ENCODE data around the gene ITK. TPM values are rescaled to one million over a fixed set of nuclear protein-coding genes. Genes with fewer than 3 reads are reported as not detected.

The ITK gene
- total and polyA plus RNA-seq, 2 donors (not counting 1 experiment from before 2014, with no cell fraction given): 0.75 to 1.1 TPM

DNA sequence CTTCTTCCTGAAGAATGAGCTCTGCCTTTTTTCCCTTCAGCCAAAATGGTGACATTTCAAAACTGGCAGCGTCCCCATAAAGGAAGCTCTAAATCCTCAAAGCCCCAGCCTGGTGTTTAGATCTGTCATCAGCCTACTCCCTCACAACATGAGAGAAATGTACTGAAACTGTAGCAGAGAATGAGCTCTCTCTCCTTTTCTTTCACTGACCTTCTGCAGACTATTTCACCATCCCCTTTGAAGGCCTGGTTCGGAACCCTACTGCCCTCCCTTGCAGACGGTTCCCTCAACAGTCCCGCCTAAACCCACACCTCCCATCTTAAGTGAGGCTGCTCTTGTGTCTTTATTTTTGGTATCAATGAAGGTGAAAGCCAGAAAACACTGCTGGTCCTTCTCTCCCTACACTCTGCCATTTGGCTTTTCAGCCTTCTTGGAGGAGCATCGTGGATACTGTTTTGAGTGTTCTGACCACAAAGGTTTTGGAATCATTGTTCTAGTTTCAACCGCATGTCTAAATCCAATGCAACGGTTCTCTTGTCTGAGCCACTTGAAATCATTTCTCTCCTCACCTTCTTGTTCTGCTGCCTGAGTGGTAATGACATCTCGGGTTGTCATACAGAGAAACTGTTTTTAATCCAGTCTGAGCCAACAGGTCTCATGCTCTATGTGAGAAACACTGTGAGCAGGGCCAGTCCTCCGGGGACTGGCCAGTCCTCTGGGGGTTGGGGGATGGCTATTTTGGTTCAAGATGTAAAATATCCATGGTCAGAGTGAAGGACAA is 39.0 kb downstream of the ITK start:
- no peak overlapping the region for H3K4me2 ChIP-seq (replicated peaks; ENCODE audit: low read depth, low read length, poor library complexity, severe bottlenecking)
- POLR2A ChIA-PET: interaction anchor here (0.7 kb wide), 1 partner anchor 70 kb away, joined by 6 read pairs; no protein-coding TSS in a partner anchor
- TF ChIP-seq EZH2 (IDR thresholded peaks at IDR 0.05; ENCODE audit: borderline replicate concordance, insufficient read depth, low read depth, low read length, poor library complexity, severe bottlenecking): no peak
- TF ChIP-seq CTCF (IDR thresholded peaks at IDR 0.05): no peak
- H3K4me1 ChIP-seq (ENCODE audit: control insufficient read depth in 2 of 2, insufficient read depth in 2 of 2, low read length in 2 of 2): peaks cover 40 to 42% of the 10 kb centered on the region in 2 donors
- H3K9ac ChIP-seq (ENCODE audit: low read length): no peak overlapping the region
- no peaks in the 10 kb centered on the region for H3K79me2 ChIP-seq (ENCODE audit: control insufficient read depth, insufficient read depth, low read length)
- H3K27me3 ChIP-seq (replicated peaks in 1 of 4; ENCODE audit: control extremely low read depth in 1 of 4, control insufficient read depth in 3 of 4, insufficient read depth in 4 of 4, low read length in 3 of 4): no peaks in the 10 kb centered on the region
- no peak overlapping the region for H3K27ac ChIP-seq (ENCODE audit: low read length in 2 of 2)
- DNase-seq (no peak), ATAC-seq (ENCODE audit: low read depth) (no peak)
- H3K9me3 ChIP-seq (ENCODE audit: control extremely low read depth in 1 of 3, control insufficient read depth in 2 of 3, insufficient read depth in 1 of 3, low read length in 2 of 3): no peaks in the 10 kb centered on the region
- no peaks in the 10 kb centered on the region for H3K27me3 Mint-ChIP-seq
- no peak overlapping the region for H3K4me3 ChIP-seq (ENCODE audit: control extremely low read depth in 1 of 5, extremely low read depth in 1 of 5, insufficient read depth in 1 of 5, low read depth in 2 of 5, low read length in 4 of 5)
- no peak overlapping the region for H3K4me3 Mint-ChIP-seq
- WGBS (ENCODE audit: insufficient coverage): 74% methylated on average over 6 of the region's 9 CpGs
- H4K20me1 ChIP-seq (ENCODE audit: control insufficient read depth, insufficient read depth, low read length, poor library complexity, severe bottlenecking): no peaks in the 10 kb centered on the region
- no peak overlapping the region for H2AFZ ChIP-seq (ENCODE audit: insufficient read depth, low read depth, low read length, poor library complexity, severe bottlenecking)
- peaks cover 52% of the 10 kb centered on the region for H3K4me1 Mint-ChIP-seq
- CTCF ChIA-PET: interaction anchor here (0.9 kb wide), 1 partner anchor 71 kb away, joined by 3 read pairs; no protein-coding TSS in a partner anchor
- no peaks in the 10 kb centered on the region for H3K36me3 ChIP-seq (replicated peaks in 1 of 2; ENCODE audit: control extremely low read depth in 1 of 2, control insufficient read depth in 1 of 2, extremely low read depth in 1 of 2, insufficient read depth in 2 of 2, low read length in 1 of 2)
- no peak overlapping the region for H3K27ac Mint-ChIP-seq
- intact Hi-C loops (cut with micrococcal nuclease): loop anchor here (5.0 kb wide), 2 partner anchors 33 to 47 kb away; no protein-coding TSS in a partner anchor
- H3K9me3 Mint-ChIP-seq (ENCODE audit: insufficient read depth): no peaks in the 10 kb centered on the region

- WGBS (ENCODE audit: insufficient coverage): 60% methylated on average over 3 of the region's 5 CpGs
These were observed 41.3 kb downstream of the ITK start for GRCh38 chr5:157221959-157222358.

More at GRCh38 chr5:157221959-157222358, 41.3 kb downstream of the ITK start:
- Mint-ChIP-seq H3K4me3 (no peak overlapping the region), H3K9me3 (ENCODE audit: insufficient read depth) (no peaks in the 10 kb centered on the region), H3K27me3 (no peaks in the 10 kb centered on the region), H3K27ac (no peak overlapping the region), H3K4me1 (peaks cover 29% of the 10 kb centered on the region)
- DNase-seq: no peak
- Histone ChIP-seq H3K27ac (ENCODE audit: low read length in 2 of 2) (no peak overlapping the region), H3K36me3 (replicated peaks in 1 of 2; ENCODE audit: control extremely low read depth in 1 of 2, control insufficient read depth in 1 of 2, extremely low read depth in 1 of 2, insufficient read depth in 2 of 2, low read length in 1 of 2) (no peaks in the 10 kb centered on the region), H3K9ac (ENCODE audit: low read length) (no peak overlapping the region), H3K9me3 (ENCODE audit: control extremely low read depth in 1 of 3, control insufficient read depth in 2 of 3, insufficient read depth in 1 of 3, low read length in 2 of 3) (no peaks in the 10 kb centered on the region), H2AFZ (ENCODE audit: insufficient read depth, low read depth, low read length, poor library complexity, severe bottlenecking) (no peak overlapping the region), H3K27me3 (replicated peaks in 1 of 4; ENCODE audit: control extremely low read depth in 1 of 4, control insufficient read depth in 3 of 4, insufficient read depth in 4 of 4, low read length in 3 of 4) (no peaks in the 10 kb centered on the region), H3K4me3 (ENCODE audit: control extremely low read depth in 1 of 5, extremely low read depth in 1 of 5, insufficient read depth in 1 of 5, low read depth in 2 of 5, low read length in 4 of 5) (no peak overlapping the region), H4K20me1 (ENCODE audit: control insufficient read depth, insufficient read depth, low read length, poor library complexity, severe bottlenecking) (no peaks in the 10 kb centered on the region), H3K79me2 (ENCODE audit: control insufficient read depth, insufficient read depth, low read length) (no peaks in the 10 kb centered on the region), H3K4me2 (replicated peaks; ENCODE audit: low read depth, low read length, poor library complexity, severe bottlenecking) (no peak overlapping the region), H3K4me1 (ENCODE audit: control insufficient read depth in 2 of 2, insufficient read depth in 2 of 2, low read length in 2 of 2) (peaks cover 17 to 19% of the 10 kb centered on the region in 2 donors)
- intact Hi-C loops (cut with micrococcal nuclease): no loop called here
- CTCF ChIA-PET: interaction anchor here (0.9 to 1.0 kb wide), 2 partner anchors 32 to 106 kb away, joined by 3 to 4 read pairs; no protein-coding TSS in a partner anchor
- no peak for TF ChIP-seq CTCF (IDR thresholded peaks at IDR 0.05)
- no peak for TF ChIP-seq EZH2 (IDR thresholded peaks at IDR 0.05; ENCODE audit: borderline replicate concordance, insufficient read depth, low read depth, low read length, poor library complexity, severe bottlenecking)
- POLR2A ChIA-PET: no interaction called here
- no peak for ATAC-seq (ENCODE audit: low read depth)

Measured in B cell (primary cell).